Peyer's patch (tissue), 4 donors: ENCODE measurements around the gene CCDC182.

Experiments used
- POLR2A ChIP-seq, 2 donors: fragments of 450-650 bp; IDR thresholded peaks; one replicate each; pipeline ENCODE4 v1.5.1; 2017; ENCODE audit warnings: antibody characterized with exemption in 2 of 2, mild to moderate bottlenecking in 2 of 2, moderate library complexity in 2 of 2
- TF ChIP-seq, protein P1 (sequence below), 6 experiments: fragments of 450-650 bp in 4 of 6; fragments of 200-600 bp in 2 of 6; sonication (generic) in 1 of 6; IDR thresholded peaks; one replicate each; pipeline ENCODE4 v1.5.1; 2017 to 2019; ENCODE audit warnings: antibody characterized with exemption in 6 of 6, mild to moderate bottlenecking in 3 of 6, moderate library complexity in 1 of 6

DNA sequence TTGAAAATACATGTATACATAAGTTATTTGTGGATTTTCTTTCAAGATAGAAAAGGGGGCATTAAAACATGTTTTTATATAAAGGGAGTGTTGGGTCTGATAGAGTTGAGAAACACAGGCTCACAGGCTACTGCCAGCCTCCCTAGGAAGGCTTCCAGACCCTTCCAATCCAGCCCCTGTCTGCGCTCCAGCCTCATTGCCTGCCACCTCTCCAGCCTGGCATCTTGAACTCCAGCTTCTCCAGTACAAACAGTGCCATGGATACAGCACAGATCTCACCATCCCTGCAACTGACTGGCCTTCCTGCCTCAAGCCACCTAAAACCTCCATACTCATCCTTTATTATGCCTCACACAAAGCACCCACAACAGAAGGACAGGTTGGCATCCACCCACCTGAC is 40.7 kb downstream of the CCDC182 start:
- TF ChIP-seq, protein P1, sequence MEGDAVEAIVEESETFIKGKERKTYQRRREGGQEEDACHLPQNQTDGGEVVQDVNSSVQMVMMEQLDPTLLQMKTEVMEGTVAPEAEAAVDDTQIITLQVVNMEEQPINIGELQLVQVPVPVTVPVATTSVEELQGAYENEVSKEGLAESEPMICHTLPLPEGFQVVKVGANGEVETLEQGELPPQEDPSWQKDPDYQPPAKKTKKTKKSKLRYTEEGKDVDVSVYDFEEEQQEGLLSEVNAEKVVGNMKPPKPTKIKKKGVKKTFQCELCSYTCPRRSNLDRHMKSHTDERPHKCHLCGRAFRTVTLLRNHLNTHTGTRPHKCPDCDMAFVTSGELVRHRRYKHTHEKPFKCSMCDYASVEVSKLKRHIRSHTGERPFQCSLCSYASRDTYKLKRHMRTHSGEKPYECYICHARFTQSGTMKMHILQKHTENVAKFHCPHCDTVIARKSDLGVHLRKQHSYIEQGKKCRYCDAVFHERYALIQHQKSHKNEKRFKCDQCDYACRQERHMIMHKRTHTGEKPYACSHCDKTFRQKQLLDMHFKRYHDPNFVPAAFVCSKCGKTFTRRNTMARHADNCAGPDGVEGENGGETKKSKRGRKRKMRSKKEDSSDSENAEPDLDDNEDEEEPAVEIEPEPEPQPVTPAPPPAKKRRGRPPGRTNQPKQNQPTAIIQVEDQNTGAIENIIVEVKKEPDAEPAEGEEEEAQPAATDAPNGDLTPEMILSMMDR (IDR thresholded peaks at IDR 0.05): no peak
- no peak for TF ChIP-seq POLR2A (IDR thresholded peaks at IDR 0.05)
